Keratinocyte (primary cell): ENCODE measurements around the gene FKBP14.

Experiments
- CTCF ChIP-seq, 3 experiments: IDR thresholded peaks in 1 of 3; conservative IDR thresholded peaks in 1 of 3; optimal IDR thresholded peaks in 1 of 3; 2 replicates in 2 of 3; 3 replicates in 1 of 3; pipeline versions ENCODE3 to v1.5.1; 2011; ENCODE audit warnings: low read length in 3 of 3, mild to moderate bottlenecking in 3 of 3, moderate library complexity in 2 of 3, control low read depth in 1 of 3, inconsistent platforms in 1 of 3; ENCODE audit not compliant: insufficient read depth in 2 of 3; ENCODE audit errors: extremely low read depth in 1 of 3
- EZH2 ChIP-seq: IDR thresholded peaks from one replicate; pipeline ENCODE4 v1.6.1; 2012; ENCODE audit warnings: inconsistent platforms, mild to moderate bottlenecking, low read length, moderate library complexity

- no peak for TF ChIP-seq CTCF (optimal IDR thresholded peaks at IDR 0.05 in 1 of 3, IDR thresholded peaks at IDR 0.05 in 1 of 3, conservative IDR thresholded peaks at IDR 0.05 in 1 of 3; ENCODE audit: extremely low read depth in 1 of 3, insufficient read depth in 2 of 3, low read length in 3 of 3)
- no peak for TF ChIP-seq EZH2
Observed at GRCh38 chr7:29976673-29977415, 49.7 kb downstream of the FKBP14 start.
